Activated T-cell treated with anti-CD3 and anti-CD28 coated beads, Interleukin-2, amount 50 U/mL, for 72 hours (primary cell): ENCODE results near the gene E2F3. TPM values are rescaled to one million over a fixed set of nuclear protein-coding genes. Genes with fewer than 3 reads are reported as not detected.

Experiments used
- ATAC-seq, 2 donors: fragments of 150-1000 bp; cut with Tn5 transposase; replicated peaks in 1 of 2; 2 replicates each; pipeline ENCODE4 v1.10.0; 2021; ENCODE audit warnings: moderate library complexity in 2 of 2, mild to moderate bottlenecking in 1 of 2
- DNase-seq, 2 donors: peaks; one replicate each; pipeline ENCODE4 v3.0.0; 2021 to 2022; ENCODE audit warnings: mixed read lengths in 1 of 2
- H3K27ac Mint-ChIP-seq: one replicate; pipeline ENCODE4 v1.8.0; 2022; ENCODE audit warnings: mild to moderate bottlenecking, moderate library complexity, mixed read lengths
- H3K27me3 Mint-ChIP-seq: one replicate; pipeline ENCODE4 v1.8.0; 2022; ENCODE audit warnings: low read depth, mixed read lengths
- H3K36me3 Mint-ChIP-seq, 2 donors: one replicate each; pipeline ENCODE4 v1.8.0; 2022; ENCODE audit warnings: mixed read lengths in 2 of 2, mild to moderate bottlenecking in 1 of 2; ENCODE audit not compliant: insufficient read depth in 2 of 2
- H3K4me1 Mint-ChIP-seq: one replicate; pipeline ENCODE4 v1.8.0; 2022; ENCODE audit warnings: low read depth, mixed read lengths
- H3K4me3 Mint-ChIP-seq, 2 donors: one replicate each; pipeline ENCODE4 v1.8.0; 2022; ENCODE audit warnings: mild to moderate bottlenecking in 2 of 2, mixed read lengths in 2 of 2, moderate library complexity in 2 of 2
- H3K9me3 Mint-ChIP-seq, 2 donors: one replicate each; pipeline ENCODE4 v1.8.0; 2022; ENCODE audit warnings: mixed read lengths in 2 of 2
- total RNA-seq, 2 donors: library from RNA; stranded (reverse); gene quantifications; one replicate each; pipeline ENCODE4 v1.2.3, GENCODE V29; 2022

The E2F3 gene
- total RNA-seq, 2 donors from 2014 or later, result 17.5 to 18.0 TPM

DNA sequence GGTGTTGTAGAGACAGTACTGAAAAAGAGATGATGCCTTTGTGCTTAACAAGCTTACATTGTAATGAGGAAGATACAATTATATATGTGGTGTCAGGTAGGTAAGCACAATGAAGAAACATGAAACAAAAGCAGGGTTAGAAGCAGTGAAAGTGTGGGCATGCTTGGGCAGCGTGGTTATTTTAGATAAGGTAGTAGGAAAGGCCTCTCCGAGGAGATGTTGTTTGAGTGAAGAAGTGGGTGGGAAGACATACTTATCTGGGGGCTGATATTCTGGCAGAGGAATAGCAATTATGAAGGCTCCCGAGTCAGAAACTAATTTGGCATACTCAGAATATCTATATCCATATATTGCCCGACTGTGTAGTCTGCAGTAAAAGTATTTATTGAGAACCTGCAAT is 137.2 kb downstream of the E2F3 start:
- Mint-ChIP-seq H3K27me3 (no peaks in the 10 kb centered on the region), H3K4me1 (peaks cover 62% of the 10 kb centered on the region), H3K27ac (no peak overlapping the region), H3K9me3 (no peaks in the 10 kb centered on the region), H3K36me3 (peaks cover 11 to 19% of the 10 kb centered on the region in 2 donors), H3K4me3 (peak overlapping the region in 1 of 2 donors; percentile 12)
- DNase-seq, result no peak
- ATAC-seq, result no peak

DNA sequence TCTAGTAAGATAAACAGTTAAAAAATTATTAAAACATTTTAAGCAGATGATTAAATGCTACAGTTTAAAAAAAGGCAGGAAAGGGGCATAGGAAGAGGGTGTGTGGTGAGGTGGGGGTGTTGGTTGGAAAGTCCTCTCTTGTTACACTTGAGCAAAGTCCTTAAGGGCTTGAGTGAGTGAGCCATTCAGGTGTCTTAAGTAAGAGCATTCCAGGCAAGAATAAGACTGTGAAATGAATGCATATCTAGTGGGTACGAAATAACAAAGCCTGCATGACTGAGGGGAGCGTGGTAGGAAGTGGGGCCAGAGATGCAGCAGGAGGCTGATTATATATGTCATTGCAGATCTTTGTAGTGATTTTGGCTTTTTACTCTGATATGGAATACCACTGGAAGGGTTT is 137.7 kb downstream of the E2F3 start:
- H3K9me3 Mint-ChIP-seq, result no peaks in the 10 kb centered on the region
- DNase-seq (no peak), ATAC-seq (no peak)
- H3K4me1 Mint-ChIP-seq, result peaks cover 60% of the 10 kb centered on the region
- no peaks in the 10 kb centered on the region for H3K27me3 Mint-ChIP-seq
- H3K36me3 Mint-ChIP-seq, result peaks cover 9 to 19% of the 10 kb centered on the region in 2 donors
- no peak overlapping the region for H3K4me3 Mint-ChIP-seq
- H3K27ac Mint-ChIP-seq, result peak overlapping the region; percentile 23

DNA sequence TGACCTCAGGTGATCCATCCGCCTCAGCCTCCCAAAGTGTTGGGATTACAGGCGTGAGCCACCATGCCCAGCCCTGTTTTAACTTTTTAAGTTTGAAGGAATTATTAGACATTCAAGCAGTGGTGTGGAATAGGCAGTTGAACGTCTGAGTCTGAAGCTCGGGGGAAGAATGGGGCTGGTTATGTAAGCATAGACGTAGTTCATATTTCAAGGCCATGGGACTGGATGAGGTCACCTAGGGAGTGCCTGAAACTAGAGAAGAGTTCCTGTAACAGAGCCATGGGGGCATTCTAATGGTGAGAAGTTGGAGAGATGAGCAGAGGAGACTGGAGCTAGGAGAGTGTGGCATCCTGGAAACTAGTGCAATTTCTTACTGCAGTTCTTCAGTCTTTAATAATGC is 139.0 kb downstream of the E2F3 start:
- Mint-ChIP-seq H3K4me3 (no peak overlapping the region), H3K4me1 (peaks cover 64% of the 10 kb centered on the region), H3K36me3 (peaks cover 11 to 24% of the 10 kb centered on the region in 2 donors), H3K27me3 (no peaks in the 10 kb centered on the region), H3K9me3 (no peaks in the 10 kb centered on the region), H3K27ac (no peak overlapping the region)
- ATAC-seq (no peak), DNase-seq (no peak)

DNA sequence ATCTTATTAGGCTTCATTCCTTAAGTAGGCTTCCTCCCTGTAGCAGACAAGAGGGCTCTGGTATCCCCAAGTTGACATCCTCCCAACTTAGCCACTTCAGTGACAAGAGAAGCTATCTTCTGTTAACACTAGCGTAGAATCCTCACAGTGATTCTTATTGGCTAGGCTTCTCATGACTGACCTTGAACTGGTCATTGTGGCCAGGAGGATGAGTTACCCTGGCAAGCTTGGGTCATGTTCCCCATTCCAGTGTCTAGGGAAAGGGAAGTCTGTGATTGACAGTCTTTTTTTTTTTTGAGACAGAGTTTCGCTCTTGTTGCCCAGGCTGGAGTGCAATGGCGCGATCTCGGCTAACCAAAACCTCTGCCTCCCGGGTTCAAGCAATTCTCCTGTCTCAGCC is 139.7 kb downstream of the E2F3 start:
- Mint-ChIP-seq H3K4me1 (peaks cover 63% of the 10 kb centered on the region), H3K27ac (no peak overlapping the region), H3K9me3 (no peaks in the 10 kb centered on the region), H3K36me3 (peaks cover 13 to 30% of the 10 kb centered on the region in 2 donors), H3K4me3 (no peak overlapping the region), H3K27me3 (no peaks in the 10 kb centered on the region)
- DNase-seq (no peak), ATAC-seq (no peak)

DNA sequence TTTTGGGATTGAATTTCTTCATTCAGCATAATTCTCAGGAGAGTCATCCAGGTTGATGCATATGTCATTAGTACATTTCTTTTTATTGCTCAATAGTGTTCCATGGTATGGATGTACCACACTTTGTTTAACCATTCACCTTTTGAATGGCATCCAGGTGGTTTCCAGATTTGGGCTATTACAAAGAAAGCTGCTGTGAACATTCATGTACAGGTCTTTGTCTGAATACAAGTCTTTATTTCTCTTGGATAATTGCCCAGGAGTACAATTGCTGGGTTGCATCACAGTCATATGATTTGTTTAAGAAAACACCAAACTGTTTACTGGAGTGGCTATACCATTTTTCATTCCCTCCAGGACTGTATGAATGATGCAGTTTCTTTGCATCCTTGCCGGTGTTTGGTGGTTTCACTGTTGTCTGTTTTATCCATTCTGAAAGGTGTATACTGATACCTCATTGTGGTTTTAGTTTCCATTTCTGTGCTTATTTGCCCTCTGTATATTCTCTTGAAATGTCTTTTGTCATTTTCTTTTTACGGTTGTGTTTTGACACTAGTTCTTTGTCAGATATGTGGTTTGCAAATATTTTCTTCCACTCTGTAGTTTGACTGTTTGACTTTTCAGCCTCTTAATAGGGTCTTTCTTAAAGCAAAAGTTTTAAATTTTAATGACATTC is 141.4 kb downstream of the E2F3 start:
- peak; percentile 93 to 97 for ATAC-seq
- Mint-ChIP-seq H3K27me3 (no peaks in the 10 kb centered on the region), H3K27ac (peak overlapping the region; percentile 47), H3K4me1 (peaks cover 55% of the 10 kb centered on the region), H3K36me3 (peaks cover 13 to 30% of the 10 kb centered on the region in 2 donors), H3K4me3 (peak overlapping the region; percentile 21 to 58), H3K9me3 (no peaks in the 10 kb centered on the region)
- peak; percentile 47 to 49 for DNase-seq

Other genes starting within 250 kb of the E2F3 start
- 10 to 100 TPM; 11.2 to 12.3 TPM for gene MBOAT1, start 189.4 kb upstream of the E2F3 start, total RNA-seq
- 10 to 100 TPM; 25.9 to 29.8 TPM for gene CDKAL1, start 132.6 kb downstream of the E2F3 start, total RNA-seq